T-helper 2 cell treated with Interferon-gamma antibody and Interleukin-4, amounts not matched to agents 5 μg/mL and 100 μg/mL, for 36 hours (primary cell): Measurements from ENCODE around the gene TPSG1.
"Not testable (repeated sequence)": the region's sequence is repeated elsewhere in the genome, so short reads cannot be mapped to it uniquely, and the experiment has no call there.

Experiments used
- DNase-seq: peaks from one replicate; pipeline ENCODE4 v3.0.0; 2021; ENCODE audit warnings: low spot score
- H3K27ac Mint-ChIP-seq: one replicate; pipeline ENCODE4 v1.8.0; 2021; ENCODE audit warnings: mild to moderate bottlenecking, mixed read lengths
- H3K27me3 Mint-ChIP-seq: one replicate; pipeline ENCODE4 v1.8.0; 2021; ENCODE audit warnings: low read depth, mixed read lengths
- H3K36me3 Mint-ChIP-seq: one replicate; pipeline ENCODE4 v1.8.0; 2021; ENCODE audit warnings: low read depth, mixed read lengths
- H3K4me1 Mint-ChIP-seq: one replicate; pipeline ENCODE4 v1.8.0; 2021; ENCODE audit warnings: low read depth, mixed read lengths
- H3K4me3 Mint-ChIP-seq: one replicate; pipeline ENCODE4 v1.8.0; 2022; ENCODE audit warnings: mild to moderate bottlenecking, moderate library complexity, mixed read lengths
- H3K9me3 Mint-ChIP-seq: one replicate; pipeline ENCODE4 v1.8.0; 2021; ENCODE audit warnings: mixed read lengths

The TPSG1 gene

DNA sequence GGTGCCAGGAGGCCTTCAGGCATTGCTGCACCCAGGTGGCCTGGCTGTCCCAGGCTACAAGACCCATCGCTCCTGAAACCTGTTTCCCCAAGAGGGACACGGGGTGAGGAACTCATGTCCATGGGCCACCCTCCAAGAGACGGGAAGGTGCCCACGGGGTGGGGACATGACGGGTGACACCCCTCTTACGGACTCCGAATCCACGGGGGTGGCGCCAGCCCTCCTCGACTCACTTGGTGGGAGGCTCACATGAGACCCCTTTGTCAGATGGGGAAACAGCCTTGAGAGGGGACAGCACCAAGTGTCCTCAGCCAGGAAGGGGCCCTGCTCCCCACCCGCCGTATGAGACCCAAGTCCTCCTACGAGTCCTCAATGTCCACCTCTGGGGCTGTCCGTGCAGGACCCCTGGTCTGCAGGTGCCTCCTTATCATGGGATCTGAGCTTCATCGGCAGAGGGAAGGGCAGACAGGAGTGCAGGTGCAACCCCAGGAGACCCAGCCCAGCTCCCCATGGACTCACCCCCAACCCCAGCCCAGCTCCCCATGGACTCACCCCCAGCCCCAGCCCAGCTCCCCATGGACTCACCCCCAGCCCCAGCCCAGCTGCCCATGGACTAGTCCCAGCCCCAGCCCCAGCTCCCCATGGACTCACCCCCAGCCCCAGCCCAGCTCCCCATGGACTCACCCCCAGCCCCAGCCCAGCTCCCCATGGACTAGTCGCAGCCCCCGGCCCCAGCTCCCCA is 5.6 kb upstream of the TPSG1 start:
- H3K9me3 Mint-ChIP-seq, DNase-seq, H3K27me3 Mint-ChIP-seq, H3K36me3 Mint-ChIP-seq, H3K27ac Mint-ChIP-seq, H3K4me1 Mint-ChIP-seq, H3K4me3 Mint-ChIP-seq: not testable (repeated sequence)

- H3K4me3 Mint-ChIP-seq, H3K4me1 Mint-ChIP-seq, H3K36me3 Mint-ChIP-seq, H3K9me3 Mint-ChIP-seq, H3K27me3 Mint-ChIP-seq, DNase-seq, H3K27ac Mint-ChIP-seq: not testable (repeated sequence)
Observed at GRCh38 chr16:1230084-1230470, 5.0 kb upstream of the TPSG1 start, which contains the start of gene TPSB2. TSS of gene TPSB2 (minus strand) at chr16:1230184. CDS start at chr16:1229951, 233 bp downstream.

DNA sequence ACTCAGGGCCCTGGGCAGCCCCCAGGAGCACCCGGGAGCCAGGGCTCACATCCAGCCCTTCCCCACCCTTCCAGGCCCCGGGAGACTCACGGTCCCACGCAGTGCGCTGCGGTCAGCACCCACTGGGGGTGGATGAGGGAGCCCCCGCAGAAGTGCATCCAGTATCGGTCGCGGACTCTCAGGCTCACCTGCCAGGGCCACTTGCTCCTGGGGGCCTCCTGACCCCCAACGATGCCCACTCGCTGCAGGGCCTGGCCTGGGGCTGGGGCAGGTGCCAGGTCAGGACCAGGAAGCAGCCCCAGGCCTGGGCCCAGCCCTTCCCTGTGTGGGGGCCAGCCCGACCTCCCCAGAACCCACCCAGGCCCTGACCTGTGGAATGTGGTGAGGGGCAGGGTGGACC is 4.4 kb upstream of the TPSG1 start:
- H3K27me3 Mint-ChIP-seq, DNase-seq: not testable (repeated sequence)

GRCh38 chr16:1228227-1228626 is 3.2 kb upstream of the TPSG1 start:
- DNase-seq, H3K27ac Mint-ChIP-seq, H3K9me3 Mint-ChIP-seq, H3K36me3 Mint-ChIP-seq, H3K27me3 Mint-ChIP-seq, H3K4me1 Mint-ChIP-seq, H3K4me3 Mint-ChIP-seq: not testable (repeated sequence)

More for the DNA sequence above, 4.4 kb upstream of the TPSG1 start:
- H3K27ac Mint-ChIP-seq, H3K36me3 Mint-ChIP-seq, H3K9me3 Mint-ChIP-seq, H3K4me1 Mint-ChIP-seq, H3K4me3 Mint-ChIP-seq: not testable (repeated sequence)

DNA sequence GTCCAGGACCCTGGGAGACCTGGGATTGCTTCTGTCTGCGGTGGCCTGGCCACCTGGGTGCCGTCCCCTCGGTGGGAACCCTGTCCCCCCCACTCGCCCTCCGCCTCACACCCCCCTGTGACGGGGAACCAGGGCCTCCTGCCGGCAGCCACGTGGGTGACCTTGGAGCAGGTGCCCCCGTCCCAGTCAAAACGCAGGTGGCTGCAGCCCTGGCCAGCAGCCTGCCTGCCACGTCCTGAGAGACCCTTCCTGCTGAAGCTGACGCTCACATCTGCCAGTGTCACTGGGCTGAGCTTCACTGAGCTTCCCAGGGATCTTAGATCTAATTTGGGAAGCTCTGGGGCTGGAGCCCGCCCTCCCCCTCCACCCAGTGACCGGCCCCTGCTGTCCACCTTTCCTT is 1.6 kb upstream of the TPSG1 start:
- not testable (repeated sequence) for H3K36me3 Mint-ChIP-seq, H3K9me3 Mint-ChIP-seq, H3K4me1 Mint-ChIP-seq, DNase-seq, H3K4me3 Mint-ChIP-seq, H3K27ac Mint-ChIP-seq, H3K27me3 Mint-ChIP-seq

GRCh38 chr16:1225728-1226311 is 752 bp upstream of the TPSG1 start:
- H3K4me3 Mint-ChIP-seq, H3K9me3 Mint-ChIP-seq, H3K27ac Mint-ChIP-seq: not testable (repeated sequence)

GRCh38 chr16:1224558-1224957 is 510 bp downstream of the TPSG1 start:
- no peaks in the 10 kb centered on the region for H3K36me3 Mint-ChIP-seq
- H3K9me3 Mint-ChIP-seq: no peaks in the 10 kb centered on the region
- no peak overlapping the region for H3K27ac Mint-ChIP-seq
- H3K4me1 Mint-ChIP-seq: no peaks in the 10 kb centered on the region
- no peak for DNase-seq
- H3K27me3 Mint-ChIP-seq: no peaks in the 10 kb centered on the region
- H3K4me3 Mint-ChIP-seq: no peak overlapping the region

More at GRCh38 chr16:1225728-1226311, 752 bp upstream of the TPSG1 start:
- H3K4me1 Mint-ChIP-seq, H3K27me3 Mint-ChIP-seq, H3K36me3 Mint-ChIP-seq, DNase-seq: not testable (repeated sequence)

GRCh38 chr16:1223355-1224214 is 1.5 kb downstream of the TPSG1 start:
- H3K4me3 Mint-ChIP-seq: no peak overlapping the region
- H3K27me3 Mint-ChIP-seq: no peaks in the 10 kb centered on the region
- H3K27ac Mint-ChIP-seq: no peak overlapping the region
- DNase-seq: no peak
- H3K4me1 Mint-ChIP-seq: no peaks in the 10 kb centered on the region
- no peaks in the 10 kb centered on the region for H3K36me3 Mint-ChIP-seq
- no peaks in the 10 kb centered on the region for H3K9me3 Mint-ChIP-seq

- H3K36me3 Mint-ChIP-seq: no peaks in the 10 kb centered on the region
Observed at GRCh38 chr16:1222553-1223354, 2.3 kb downstream of the TPSG1 start.

DNA sequence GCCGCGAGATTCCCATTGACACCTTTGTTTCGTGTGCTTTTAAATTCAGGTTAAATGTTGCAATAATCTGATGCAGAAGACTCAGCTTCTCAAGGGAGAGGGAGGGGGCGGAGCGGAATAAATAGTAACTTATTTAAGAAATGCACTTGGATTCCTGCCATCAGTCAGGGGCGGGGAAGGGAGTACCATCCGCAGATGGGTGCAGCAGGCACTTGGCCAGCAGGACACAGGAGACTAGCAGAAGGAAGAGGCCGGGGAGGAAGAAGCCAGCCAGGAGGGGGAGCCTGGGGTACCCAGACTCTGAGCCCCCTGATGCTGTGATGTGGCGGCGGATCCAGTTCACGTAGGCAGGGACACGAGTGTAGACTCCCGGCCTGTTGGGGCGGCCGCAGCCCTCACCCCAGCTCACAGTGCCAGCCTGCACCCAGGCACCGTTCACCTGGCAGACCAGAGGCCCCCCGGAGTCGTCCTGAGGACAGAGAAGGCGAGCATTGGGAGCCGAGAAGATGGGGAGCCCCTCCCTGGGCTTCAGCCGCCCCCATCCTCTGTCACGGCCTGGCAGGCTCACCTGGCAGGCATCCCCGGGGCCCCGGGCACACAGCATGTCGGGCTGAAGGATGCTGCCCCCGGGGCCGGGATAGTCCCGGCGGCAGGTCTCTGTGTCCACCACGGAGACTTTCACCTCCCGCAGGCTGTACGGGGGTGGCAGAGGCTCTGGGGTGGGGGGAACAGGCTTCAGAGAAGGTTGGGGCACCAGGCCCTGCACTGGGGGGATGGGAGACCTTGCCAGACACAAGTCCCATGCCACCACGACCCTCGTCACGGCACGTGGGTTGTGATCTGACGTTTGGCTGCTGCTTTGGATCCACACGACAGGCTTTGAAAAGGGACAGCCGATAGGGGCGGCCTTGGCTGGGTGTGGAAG is 3.2 kb downstream of the TPSG1 start:
- Mint-ChIP-seq H3K9me3 (no peaks in the 10 kb centered on the region), H3K4me3 (no peak overlapping the region), H3K27ac (no peak overlapping the region), H3K27me3 (no peaks in the 10 kb centered on the region), H3K4me1 (no peaks in the 10 kb centered on the region), H3K36me3 (no peaks in the 10 kb centered on the region)
- DNase-seq: no peak

More at GRCh38 chr16:1222553-1223354, 2.3 kb downstream of the TPSG1 start:
- Mint-ChIP-seq H3K27ac (no peak overlapping the region), H3K4me3 (no peak overlapping the region), H3K4me1 (no peaks in the 10 kb centered on the region), H3K27me3 (no peaks in the 10 kb centered on the region), H3K9me3 (no peaks in the 10 kb centered on the region)
- no peak for DNase-seq

DNA sequence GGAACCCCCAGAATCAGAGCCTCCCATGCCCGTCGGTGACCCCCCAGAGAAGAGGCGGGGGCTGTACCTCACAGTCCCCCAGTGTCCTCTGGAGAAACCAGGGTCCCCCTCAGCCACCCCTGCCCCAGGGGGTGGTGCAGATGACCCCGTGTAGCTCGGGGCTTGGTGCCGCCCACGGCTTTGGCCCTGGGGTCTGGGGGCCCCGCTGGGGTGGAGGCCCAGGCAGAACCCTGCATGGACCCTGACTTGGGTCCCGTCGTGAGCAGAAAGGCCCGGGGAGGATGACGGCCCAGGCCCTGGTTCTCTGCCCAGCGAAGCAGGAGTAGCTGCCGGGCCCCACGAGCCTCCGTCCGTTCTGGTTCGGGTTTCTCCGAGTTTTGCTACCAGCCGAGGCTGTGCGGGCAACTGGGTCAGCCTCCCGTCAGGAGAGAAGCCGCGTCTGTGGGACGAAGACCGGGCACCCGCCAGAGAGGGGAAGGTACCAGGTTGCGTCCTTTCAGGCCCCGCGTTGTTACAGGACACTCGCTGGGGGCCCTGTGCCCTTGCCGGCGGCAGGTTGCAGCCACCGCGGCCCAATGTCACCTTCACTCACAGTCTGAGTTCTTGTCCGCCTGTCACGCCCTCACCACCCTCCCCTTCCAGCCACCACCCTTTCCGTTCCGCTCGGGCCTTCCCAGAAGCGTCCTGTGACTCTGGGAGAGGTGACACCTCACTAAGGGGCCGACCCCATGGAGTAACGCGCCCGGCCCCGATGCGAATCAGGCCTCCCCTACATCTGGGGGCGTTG is 4.0 kb downstream of the TPSG1 start:
- no peaks in the 10 kb centered on the region for H3K4me1 Mint-ChIP-seq
- no peaks in the 10 kb centered on the region for H3K27me3 Mint-ChIP-seq
- no peak overlapping the region for H3K27ac Mint-ChIP-seq
- no peak overlapping the region for H3K4me3 Mint-ChIP-seq
- DNase-seq: no peak
- no peaks in the 10 kb centered on the region for H3K36me3 Mint-ChIP-seq
- no peaks in the 10 kb centered on the region for H3K9me3 Mint-ChIP-seq

GRCh38 chr16:1220098-1220728 is 4.9 kb downstream of the TPSG1 start:
- Mint-ChIP-seq H3K27ac (no peak overlapping the region), H3K9me3 (no peaks in the 10 kb centered on the region), H3K4me1 (no peaks in the 10 kb centered on the region), H3K36me3 (no peaks in the 10 kb centered on the region), H3K4me3 (no peak overlapping the region), H3K27me3 (no peaks in the 10 kb centered on the region)
- DNase-seq: no peak
